Measurements from ENCODE around the gene LDLRAD3. TPM values are rescaled to one million over a fixed set of nuclear protein-coding genes. Genes with fewer than 3 reads are reported as not detected.

LDLRAD3 gene
- polyA plus RNA-seq, 1 donor: 20.4 TPM

DNA sequence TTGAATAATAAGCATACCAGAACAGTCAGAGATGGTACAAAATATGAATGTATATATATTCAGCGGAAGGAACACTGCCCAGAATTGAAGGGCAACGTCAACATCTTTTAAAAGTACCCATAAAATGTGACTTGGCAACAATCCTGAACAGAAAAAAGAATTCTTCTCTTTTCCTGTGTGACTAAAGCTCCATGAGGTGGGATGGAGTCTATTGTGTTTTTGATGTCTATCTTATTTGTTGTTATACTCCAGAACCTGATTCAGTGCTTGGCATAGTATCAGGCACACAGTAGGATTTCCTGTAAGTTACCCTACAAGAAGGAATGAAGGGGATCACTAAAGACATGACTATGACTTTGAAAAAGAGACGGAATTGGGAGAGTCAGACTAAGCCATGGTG, 10.3 kb downstream of the LDLRAD3 start:
- DNase-seq (ENCODE audit: low read depth): no peak

DNA sequence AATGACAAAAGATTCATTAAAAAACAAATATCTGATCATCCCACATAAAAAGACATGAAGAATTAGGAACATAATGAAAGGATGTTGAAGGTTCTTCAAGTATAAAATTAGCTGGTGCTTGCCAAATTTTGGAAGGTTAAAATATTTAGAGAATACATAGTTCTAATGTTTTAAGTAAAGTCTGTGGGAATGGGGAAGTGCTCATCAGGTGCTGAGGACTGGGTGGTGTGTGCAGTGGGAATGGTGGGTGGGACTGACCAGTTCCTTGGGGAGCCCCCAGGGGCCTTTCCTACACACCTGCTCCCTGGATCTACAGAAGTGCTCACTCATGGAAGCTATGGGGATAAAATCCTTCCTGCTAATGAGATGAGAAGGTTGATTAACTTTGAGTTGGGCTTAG, 11.8 kb downstream of the LDLRAD3 start:
- DNase-seq (ENCODE audit: low read depth): no peak

DNA sequence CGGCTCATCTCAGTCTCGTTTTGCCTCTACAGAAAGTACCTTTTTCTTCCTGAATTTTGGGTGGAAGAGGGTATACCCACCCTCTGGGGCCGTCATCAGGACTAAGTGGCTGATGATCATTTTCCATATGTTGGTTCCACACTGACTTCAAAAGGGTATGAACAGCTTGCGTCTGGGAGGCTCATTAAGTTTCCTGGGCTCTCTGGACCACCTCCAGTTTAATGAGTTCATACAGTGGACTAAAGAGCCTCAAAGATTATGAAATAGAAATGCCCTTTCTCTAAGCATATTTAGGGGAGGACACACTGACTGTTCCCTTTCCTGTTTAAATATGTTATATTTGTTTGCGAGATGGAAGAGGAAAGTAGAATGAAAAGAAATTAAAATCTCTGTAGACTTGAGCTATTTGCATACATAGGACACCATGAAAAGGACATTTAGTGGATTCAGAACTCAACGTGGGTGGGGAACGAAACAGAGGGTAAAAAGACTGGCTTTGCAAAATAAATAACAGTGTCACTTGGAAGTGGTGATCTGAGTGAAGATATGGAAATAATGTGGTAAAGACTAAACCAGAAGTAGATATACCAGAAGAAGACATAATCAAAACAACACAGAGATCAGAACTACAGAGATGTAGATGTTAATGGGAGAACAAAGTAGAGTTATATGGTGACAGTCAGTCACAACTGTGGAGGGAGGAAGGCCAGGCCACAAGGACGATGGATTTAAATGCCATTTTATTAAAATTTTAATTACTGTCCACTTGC, 18.7 kb downstream of the LDLRAD3 start:
- DNase-seq (ENCODE audit: low read depth): no peak

DNA sequence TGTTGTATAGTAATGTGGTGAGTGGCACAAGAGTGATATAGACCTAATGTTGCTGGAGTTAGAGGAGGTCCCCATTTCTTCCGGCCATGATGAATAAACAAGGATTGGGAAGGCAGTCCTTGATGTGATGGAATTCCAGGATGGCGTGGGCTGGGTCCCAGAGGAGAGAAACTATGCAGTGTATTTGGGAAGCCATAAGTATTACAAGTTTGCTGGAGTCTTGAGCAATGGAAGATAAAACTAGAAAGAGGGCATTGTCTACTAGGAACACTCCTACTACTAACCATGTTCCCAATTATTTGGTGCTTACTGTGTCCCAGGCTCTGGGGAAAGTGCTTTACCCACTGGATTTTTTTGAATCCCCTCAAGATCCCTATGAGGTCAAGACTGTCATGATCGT, 20.0 kb downstream of the LDLRAD3 start:
- no peak for DNase-seq (ENCODE audit: low read depth)

DNA sequence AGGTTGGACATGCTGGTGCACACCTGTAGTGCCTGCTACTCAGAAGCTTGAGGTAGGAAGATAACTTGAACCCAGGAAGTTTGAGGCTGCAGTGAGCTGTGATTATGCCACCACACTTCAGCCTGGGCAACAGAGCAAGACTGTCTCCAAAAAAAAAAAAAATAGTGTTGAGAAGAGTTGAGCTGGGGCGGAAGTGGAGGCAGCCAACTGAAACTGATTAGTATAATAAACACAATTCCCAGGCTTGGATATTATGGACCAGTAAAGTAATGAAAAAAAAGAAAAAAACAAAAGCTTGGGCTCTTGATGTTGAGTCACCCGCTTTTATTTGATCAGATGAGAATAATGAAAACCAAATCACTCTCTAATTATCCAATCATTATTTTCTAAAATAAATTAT, 21.0 kb downstream of the LDLRAD3 start:
- DNase-seq (ENCODE audit: low read depth): no peak

DNA sequence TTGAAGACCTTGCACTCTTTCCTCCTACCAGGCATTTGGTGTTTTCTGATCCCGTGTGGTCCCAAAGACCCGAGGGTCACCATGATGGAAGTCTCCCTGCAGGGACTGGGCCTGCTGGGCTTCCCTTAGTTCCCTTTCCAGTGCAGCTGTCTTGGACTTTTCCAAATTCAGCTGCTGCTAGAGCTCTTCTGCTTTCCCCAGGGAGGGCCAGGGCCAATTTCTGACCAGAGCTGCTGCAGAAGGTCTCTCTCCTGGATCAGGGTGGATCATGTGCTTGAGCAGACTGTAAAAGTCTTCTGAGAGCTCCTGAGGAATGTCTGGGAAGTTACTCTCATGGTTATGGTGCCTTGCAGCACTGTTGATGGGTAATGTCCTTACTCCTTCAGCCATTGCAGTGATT, 23.2 kb downstream of the LDLRAD3 start:
- no peak for DNase-seq (ENCODE audit: low read depth)

DNA sequence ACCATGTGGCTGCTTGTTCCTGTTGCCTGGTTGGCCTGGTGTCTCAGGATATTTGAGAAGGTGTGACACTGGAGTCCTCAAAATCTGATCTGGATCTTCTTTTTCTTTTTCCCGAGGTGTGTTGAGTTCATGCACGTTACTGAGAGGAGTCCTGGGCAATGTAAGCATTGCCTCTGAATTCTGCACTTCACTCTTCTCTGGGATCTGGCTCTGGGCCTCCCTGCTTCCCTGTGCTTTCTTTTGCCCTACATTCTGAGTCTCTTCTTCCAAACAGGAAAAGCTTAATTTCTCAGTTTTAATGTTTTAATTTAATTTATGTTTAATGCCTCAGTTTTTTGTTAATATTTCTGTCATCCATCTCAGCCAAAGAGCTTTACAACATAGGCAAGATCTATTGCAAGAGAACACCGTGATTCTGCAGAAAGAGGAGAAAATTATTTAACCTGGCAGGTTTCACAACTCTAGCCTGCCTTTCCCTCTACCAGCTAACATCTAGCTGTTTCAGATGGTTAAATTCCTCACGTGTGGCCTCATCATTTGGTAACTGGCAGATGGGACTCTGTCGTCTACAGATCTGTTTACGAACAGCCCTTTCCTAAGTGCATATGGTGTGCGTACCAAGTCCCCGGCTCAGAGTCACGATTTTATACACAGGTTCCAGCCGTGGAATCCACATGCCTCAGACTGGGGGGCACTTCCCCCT, 24.7 kb downstream of the LDLRAD3 start:
- DNase-seq (ENCODE audit: low read depth): no peak

DNA sequence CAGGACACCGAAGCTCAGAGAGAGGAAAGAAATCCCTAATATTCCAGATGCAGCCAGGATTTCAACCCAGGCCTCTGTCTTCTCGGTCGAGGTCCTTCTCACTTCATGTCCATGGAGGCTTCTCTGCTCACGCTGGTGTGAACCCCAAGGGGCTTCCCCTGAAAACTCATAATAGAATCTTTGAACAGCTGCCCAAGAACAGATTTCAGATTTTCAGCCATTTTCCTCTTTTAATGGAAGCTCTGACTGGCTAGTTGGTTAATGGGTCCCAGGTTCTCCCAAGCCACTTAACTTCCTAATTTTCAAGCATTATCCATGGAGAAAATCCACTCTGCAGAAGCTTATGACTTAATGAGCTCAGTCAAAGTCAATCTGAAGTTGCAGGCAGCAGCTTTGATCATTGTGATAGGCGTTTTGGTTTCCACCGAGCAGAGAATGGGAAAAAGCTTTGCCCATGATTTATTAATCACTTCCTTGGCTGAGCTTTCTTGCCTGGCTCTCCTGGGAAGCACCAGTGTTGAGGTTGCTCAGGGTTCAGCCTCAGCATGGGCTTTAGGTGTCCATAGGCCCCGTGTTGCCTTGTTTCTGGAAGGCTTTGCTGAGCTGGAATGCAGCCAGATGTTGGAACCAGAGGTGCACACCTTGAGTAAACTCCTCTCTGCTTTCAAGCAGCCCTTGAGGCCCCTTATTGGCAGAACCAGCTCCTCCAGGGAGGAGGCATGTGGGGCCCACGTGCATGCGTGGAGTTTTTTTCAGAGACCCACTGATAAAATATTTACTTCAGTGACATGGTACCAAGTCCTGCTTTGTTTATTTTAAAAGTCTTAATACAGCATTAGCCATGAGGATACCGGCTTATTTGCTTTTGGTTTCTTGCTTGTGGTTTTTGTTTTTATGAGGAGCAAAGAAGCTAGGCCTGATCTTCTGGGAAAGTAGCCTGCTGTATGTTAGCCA, 25.5 kb downstream of the LDLRAD3 start:
- DNase-seq (ENCODE audit: low read depth): no peak

DNA sequence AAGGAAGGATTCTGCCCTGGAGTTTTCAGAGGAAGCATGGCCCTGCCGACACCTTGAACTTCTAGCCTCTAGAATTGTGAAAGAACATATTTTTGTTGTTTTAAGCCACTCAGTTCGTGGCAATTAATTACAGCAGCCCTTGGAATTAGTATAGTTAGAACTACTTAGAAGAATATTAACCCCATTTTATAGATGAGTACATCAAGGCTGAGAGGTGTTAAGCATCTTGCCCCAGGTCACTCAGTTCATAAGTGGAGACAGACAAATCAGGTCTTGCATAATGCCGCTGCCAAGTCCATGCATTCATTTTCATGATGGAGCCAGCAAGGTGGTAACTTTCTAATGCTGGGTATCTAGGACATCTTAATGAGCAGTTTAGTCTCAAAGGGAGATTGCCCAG, 26.6 kb downstream of the LDLRAD3 start:
- no peak for DNase-seq (ENCODE audit: low read depth)

DNA sequence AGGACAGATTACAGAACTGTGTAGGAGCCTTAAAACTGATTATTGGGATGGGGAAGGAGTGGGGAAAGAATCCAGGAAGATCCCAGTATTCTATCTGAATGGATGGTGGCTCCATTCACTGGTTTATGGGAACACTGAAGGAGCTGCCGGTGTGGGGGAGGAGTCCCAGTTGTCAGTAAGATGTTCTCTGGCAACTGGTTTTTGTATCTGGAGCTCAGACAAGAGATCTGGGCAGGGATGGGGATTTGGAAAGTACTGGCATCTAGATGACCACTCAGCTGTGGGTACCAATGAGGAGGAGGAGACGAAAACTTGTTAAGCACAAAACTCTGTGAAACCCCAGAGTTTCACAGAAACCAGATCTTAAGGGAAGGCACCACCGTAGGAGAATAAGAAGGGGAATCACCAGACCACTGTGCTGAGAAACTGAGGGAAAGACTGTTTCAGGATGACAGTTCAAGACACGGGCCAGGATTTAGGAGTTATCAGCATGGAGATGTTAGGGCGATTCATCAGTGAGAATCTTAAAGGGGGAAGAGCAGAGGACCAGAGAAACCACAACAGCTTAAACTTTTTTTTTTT, 28.1 kb downstream of the LDLRAD3 start:
- no peak for DNase-seq (ENCODE audit: low read depth)

DNA sequence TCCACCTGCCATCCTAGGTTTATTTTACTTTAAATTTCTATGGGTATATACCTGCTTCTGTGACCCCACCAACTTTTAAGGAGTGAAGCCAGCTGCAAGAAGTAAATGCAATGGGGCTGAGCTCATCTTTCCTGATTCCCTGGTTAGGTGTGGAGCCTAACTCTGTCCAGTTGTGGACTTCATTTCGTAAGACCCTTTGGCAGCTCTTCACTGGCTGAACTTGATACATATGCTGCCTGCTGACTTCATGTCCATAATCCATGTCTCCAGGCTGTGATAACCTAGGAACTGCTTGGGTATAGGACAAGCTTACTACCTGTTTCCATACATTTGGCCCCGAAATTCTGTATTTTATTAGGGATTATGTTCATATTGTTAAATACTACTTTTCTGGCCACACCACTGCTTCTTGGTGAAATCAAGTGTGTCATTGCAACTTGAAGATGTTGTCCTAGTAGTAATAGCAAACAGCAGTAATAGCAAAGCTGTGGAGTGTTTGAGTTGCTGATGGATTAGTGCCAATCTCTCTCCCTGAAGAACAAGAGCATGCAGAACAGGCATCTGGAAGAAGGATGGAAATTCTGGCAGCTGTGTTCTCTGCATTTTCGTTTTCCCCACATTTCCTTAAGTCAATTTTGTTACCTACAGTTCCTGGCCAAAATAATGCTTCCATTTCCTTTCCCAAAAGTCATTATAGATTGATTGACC, 31.2 kb downstream of the LDLRAD3 start:
- peak; percentile 67 for DNase-seq (ENCODE audit: low read depth)

DNA sequence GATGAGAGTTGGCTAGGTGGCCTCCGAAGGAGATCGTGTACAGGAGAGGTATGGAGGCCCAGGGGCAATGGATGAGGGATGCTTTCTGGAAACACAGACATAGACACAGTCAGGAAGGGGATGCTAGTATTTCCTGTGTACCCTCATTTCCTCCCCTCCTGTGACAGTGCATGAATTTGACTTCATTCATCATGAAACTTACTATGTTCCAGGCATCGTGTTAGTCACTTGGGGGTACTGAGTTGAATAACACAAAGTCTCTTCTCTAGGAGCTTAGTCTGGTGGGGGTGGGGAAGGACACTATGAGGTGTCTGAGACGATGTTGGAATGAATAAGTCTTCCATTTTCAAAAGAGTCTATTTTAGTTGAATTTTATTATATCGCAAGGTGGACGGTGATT, 32.6 kb downstream of the LDLRAD3 start:
- no peak for DNase-seq (ENCODE audit: low read depth)

DNA sequence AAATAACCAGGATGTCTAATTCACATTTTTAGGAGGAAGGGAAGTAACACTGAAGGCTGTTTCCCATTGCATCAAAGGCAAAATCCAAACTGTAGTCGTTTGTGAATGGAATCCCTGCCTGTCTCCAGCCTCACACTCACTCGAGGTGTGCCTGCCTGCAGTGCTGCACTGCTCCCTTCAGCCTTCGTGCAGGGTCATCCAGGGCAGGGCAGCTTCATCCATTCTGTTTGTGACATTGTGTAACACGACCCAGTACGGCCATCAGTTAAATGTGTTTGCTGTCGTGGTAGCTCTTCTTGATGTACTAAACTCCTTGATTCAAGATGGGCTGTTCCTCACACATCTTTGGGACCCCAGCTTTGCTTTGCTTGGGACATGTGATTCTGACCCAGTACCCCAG, 34.3 kb downstream of the LDLRAD3 start:
- no peak for DNase-seq (ENCODE audit: low read depth)

DNA sequence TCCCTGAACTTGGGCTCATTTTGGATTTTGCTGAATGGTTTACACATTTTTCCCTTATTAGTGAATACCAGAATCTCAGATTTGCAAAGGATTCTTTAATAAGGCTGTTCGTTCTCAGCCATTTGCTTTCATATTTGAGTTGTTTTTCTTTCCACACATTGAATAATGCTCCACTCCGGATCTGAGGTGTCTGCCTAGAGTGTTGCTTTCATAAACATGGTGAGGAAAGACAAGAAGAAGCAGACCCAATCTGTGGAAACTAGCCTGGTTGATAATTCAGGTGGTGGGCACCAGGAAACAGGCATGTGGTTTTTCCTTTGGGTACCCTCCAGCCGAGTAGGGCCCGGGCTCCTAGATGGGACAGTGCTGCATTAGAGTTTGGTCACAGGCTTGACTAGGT, 35.0 kb downstream of the LDLRAD3 start:
- DNase-seq (ENCODE audit: low read depth): no peak

DNA sequence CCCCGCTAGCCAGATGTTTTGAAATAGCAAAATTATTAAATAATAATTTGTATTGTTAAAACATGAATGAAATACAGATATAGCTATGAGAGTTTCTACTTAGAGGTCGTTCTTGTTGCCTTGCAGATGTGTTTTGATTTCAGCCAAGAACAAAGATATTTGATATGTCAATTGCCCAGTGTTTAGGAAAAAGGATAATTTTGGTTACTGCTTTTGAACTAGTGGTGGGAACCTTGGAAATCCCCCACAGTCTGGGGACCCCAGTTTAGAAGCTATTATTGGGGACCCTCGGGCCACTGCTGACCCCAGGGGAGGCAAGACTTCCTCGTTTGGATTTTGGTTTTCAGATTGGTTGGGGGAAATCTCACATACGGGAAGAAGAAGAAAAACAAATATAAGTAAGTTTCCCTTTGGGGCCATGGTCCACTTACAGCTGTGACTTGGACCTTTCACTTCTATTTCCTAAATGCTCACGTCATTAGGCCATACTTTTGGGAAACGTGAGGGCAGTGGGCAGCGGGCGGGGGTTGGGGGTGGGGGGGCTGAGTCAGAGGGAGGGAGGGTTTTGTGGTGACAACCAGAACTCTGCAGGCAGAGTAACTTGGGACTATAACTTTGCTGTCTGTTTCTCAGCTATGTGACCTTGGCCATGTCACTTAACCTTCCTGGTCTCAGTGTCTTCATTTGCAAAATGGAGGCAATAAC, 37.0 kb downstream of the LDLRAD3 start:
- DNase-seq (ENCODE audit: low read depth): no peak

DNA sequence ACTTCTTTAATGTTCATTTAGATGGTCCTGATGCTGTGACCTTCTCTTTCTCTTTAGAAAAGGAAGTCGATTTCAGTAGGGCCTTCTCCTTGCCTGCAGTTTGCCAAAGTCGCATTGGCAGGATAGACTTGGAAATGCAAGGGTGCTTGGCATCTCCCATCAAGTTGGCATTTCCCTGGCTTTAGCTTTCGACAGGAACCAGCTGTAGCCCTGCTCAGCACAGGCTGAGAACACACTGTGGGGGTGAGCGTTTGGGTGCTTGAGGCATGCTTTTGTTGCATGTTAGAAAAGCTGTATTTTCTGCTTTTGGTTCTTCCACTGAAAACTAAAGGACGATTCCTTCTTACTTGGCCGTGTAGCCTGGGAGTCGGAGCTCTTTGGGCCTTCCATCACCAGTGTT, 37.7 kb downstream of the LDLRAD3 start:
- no peak for DNase-seq (ENCODE audit: low read depth)

DNA sequence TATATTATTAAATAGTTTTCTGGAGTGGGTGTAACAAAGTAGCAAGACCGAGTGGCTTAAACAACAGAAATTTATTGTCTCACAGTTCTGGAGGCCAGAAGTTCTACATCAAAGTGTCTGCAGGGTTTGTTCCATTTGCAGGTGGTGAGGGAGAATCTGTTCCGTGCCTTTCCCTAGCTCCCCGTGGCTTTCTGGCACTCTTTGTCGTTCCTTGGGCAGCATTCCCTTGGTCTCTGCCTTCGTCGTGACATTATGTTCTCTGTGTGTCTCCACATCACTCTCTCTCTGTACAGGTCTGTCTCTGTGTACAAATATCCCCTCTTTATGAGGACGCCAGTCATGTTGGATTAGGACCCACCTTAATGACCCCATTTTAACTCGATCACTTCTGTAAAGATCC, 38.2 kb downstream of the LDLRAD3 start:
- no peak for DNase-seq (ENCODE audit: low read depth)

DNA sequence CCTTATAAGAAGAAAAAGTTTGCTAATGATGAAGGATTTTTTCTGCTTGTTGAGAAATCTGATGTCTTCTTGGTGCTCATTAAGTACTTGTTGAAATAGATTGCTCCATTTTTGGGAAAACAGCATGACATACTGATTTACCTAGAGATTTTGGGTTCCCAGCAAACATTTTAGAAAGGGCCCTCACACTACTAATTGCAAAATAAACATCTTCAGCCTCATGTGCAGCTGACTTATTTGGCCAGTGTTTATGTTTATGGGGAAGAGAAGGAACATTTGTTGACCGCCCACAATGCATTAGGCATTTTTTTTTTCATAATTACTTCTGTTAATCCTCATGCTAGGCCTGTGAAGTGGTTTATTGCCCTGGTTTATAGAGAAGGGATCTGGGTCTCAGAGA, 40.1 kb downstream of the LDLRAD3 start:
- no peak for DNase-seq (ENCODE audit: low read depth)

DNA sequence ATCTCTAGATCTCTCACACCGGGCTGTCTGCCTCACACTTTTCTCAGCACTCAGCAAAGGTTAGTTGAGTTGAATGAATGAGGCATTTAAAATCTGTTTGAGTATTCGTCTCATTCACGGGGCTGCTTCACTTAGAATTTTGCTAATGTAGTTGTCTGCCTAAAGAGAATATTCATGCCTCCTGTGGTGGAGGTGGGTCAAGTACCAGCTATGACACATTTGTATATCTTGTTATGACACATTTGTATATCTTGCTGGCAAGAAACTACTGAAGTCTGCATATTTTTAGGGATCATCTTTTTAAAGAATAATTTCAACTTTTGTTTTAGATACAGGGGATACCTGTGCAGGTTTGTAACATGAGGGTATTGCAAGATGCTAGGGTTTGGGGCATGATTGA, 43.1 kb downstream of the LDLRAD3 start:
- no peak for DNase-seq (ENCODE audit: low read depth)

DNA sequence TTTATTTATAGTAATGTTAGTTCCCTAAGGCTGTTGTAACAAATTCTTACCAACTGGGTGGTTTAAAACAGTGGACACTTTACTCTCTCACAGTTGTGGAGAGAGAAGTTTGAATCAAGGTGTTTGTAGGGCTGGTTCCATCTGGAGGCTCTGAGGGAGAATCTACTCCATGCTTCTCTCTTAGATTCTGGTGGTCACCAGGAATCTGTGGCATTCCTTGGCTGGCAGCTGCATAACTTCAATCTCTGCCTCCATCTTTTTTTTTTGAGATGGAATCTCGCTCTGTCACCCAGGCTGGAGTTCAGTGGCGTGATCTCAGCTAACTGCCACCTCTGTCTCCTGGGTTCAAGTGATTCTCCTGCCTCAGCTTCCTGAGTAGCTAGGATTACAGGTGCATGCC, 46.3 kb downstream of the LDLRAD3 start:
- DNase-seq (ENCODE audit: low read depth): no peak

DNA sequence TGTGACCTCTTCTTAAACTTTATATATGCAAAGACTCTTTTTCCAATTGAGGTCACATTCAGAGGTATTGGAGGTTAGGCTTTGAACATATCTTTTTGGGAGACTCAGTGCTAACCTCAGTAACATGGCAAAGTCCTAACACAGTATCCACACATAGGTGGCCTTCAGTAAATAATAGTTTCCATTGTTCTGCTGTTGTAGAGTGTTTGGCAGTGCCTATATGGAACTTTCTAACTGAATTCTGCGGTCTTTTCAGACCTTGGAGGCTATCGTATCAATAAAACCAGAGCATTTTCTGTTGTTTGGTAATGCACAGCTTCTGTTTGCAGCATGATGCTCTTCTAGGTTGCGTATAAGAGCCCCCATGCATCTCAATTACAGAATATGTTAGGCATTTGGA, 47.0 kb downstream of the LDLRAD3 start:
- no peak for DNase-seq (ENCODE audit: low read depth)

Measured in forelimb muscle (tissue), 1 donor.